Suprapubic skin (tissue), 4 donors: Measurements from ENCODE around the gene IQGAP3.

ENCODE experiments used
- EP300 ChIP-seq: sonication (generic); formaldehyde crosslinking; IDR thresholded peaks from one replicate; pipeline ENCODE4 v1.6.1; 2017; ENCODE audit warnings: antibody characterized with exemption
- POLR2A ChIP-seq, 2 donors: fragments of 450-650 bp; IDR thresholded peaks; one replicate each; pipeline ENCODE4 v1.6.1; 2017; ENCODE audit warnings: antibody characterized with exemption in 2 of 2, mild to moderate bottlenecking in 2 of 2, moderate library complexity in 2 of 2
- POLR2AphosphoS5 ChIP-seq, 3 donors: sonication (generic); formaldehyde crosslinking; IDR thresholded peaks; one replicate each; pipeline ENCODE4 v1.6.1; 2017; ENCODE audit warnings: antibody characterized with exemption in 3 of 3
- TF ChIP-seq, protein P1 (sequence below), 2 donors: fragments of 200-600 bp in 1 of 2; fragments of 450-650 bp in 1 of 2; sonication (generic) in 1 of 2; IDR thresholded peaks; one replicate each; pipeline ENCODE4 v1.5.1; 2016 to 2019; ENCODE audit warnings: antibody characterized with exemption in 2 of 2, mild to moderate bottlenecking in 1 of 2, moderate library complexity in 1 of 2

DNA sequence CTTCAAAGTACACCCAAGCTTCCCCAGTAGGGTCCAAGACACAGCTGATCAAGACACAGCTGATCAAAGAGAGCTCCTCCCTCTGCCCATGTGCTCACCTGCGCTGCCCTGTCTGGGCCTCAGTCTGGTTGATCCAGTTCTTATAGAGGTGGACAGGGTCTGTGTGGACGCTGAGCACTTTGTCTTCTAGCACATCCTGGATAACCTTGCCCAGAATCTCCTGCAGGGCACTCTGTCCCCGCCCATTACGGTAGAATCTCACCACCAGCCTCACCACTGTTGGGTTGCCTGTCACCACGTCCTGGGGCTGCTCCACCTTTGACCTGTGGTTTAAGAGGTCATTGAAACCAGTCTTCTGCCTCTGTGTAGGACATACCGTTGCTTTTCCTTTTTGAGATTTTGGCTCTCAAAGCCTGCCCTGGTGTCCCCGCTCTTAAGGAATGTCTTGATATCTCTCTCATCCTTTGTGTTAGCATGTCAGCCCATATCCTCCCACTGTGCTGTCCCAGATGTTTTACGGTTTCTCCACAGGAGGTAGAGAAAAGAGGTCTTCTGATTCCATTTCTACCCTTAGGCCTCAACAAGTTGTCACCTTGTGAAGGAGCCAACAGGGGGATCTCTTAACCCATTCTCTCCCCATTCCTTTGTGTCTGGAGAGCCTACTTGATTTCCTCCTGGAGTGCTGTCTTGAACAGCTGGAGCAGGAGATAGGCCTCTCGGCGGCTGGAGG is 33.5 kb downstream of the IQGAP3 start:
- TF ChIP-seq, protein P1, sequence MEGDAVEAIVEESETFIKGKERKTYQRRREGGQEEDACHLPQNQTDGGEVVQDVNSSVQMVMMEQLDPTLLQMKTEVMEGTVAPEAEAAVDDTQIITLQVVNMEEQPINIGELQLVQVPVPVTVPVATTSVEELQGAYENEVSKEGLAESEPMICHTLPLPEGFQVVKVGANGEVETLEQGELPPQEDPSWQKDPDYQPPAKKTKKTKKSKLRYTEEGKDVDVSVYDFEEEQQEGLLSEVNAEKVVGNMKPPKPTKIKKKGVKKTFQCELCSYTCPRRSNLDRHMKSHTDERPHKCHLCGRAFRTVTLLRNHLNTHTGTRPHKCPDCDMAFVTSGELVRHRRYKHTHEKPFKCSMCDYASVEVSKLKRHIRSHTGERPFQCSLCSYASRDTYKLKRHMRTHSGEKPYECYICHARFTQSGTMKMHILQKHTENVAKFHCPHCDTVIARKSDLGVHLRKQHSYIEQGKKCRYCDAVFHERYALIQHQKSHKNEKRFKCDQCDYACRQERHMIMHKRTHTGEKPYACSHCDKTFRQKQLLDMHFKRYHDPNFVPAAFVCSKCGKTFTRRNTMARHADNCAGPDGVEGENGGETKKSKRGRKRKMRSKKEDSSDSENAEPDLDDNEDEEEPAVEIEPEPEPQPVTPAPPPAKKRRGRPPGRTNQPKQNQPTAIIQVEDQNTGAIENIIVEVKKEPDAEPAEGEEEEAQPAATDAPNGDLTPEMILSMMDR (IDR thresholded peaks at IDR 0.05) = no peak
- TF ChIP-seq EP300 (no peak), POLR2A (IDR thresholded peaks at IDR 0.05) (no peak), POLR2AphosphoS5 (IDR thresholded peaks at IDR 0.05) (no peak)
